Lung (tissue), 12 donors: ENCODE data around the gene CTDNEP1. TPM values are rescaled to one million over a fixed set of nuclear protein-coding genes. Genes with fewer than 3 reads are reported as not detected.
A peak's percentile ranks its signal among the peaks of the same experiment; 100 is the strongest.

Source experiments
- ATAC-seq: fragments of 200-7000 bp; cut with Tn5 transposase; one replicate; pipeline ENCODE4 v1.9.1; 2020; ENCODE audit warnings: moderate number of reproducible peaks; ENCODE audit not compliant: insufficient read depth, low FRiP score
- DNase-seq, 3 donors: peaks; one replicate each; pipeline ENCODE4 v3.0.0-alpha.2; 2013 to 2017
- H3K27ac ChIP-seq, 2 donors: one replicate each; pipeline ENCODE4 v1.5.1; 2013; ENCODE audit warnings: mild to moderate bottlenecking in 2 of 2, moderate library complexity in 2 of 2, control low read depth in 1 of 2, inconsistent platforms in 1 of 2, low read depth in 1 of 2, low read length in 1 of 2
- H3K27me3 ChIP-seq, 3 donors: one replicate each; pipeline ENCODE4 v1.5.1; 2013; ENCODE audit warnings: low read length in 2 of 3; ENCODE audit not compliant: control insufficient read depth in 3 of 3, insufficient read depth in 3 of 3
- H3K36me3 ChIP-seq, 4 donors: one replicate each; pipeline ENCODE4 v1.5.1; 2013; ENCODE audit warnings: low read length in 4 of 4, mild to moderate bottlenecking in 1 of 4, moderate library complexity in 1 of 4; ENCODE audit not compliant: control insufficient read depth in 4 of 4, insufficient read depth in 4 of 4
- H3K4me1 ChIP-seq, 5 donors: one replicate each; pipeline ENCODE4 v1.5.1; 2013; ENCODE audit warnings: low read length in 5 of 5, mild to moderate bottlenecking in 2 of 5, moderate library complexity in 1 of 5; ENCODE audit not compliant: control insufficient read depth in 5 of 5, insufficient read depth in 5 of 5
- H3K4me3 ChIP-seq: one replicate; pipeline ENCODE4 v1.5.1; 2013; ENCODE audit warnings: mild to moderate bottlenecking, control low read depth, moderate library complexity
- H3K9ac ChIP-seq, 2 donors: one replicate each; pipeline ENCODE4 v1.5.1; 2013; ENCODE audit warnings: low read length in 2 of 2, control low read depth in 1 of 2; ENCODE audit not compliant: insufficient read depth in 1 of 2
- H3K9me3 ChIP-seq, 4 donors: one replicate each; pipeline ENCODE4 v1.5.1; 2013; ENCODE audit warnings: low read length in 3 of 4, mild to moderate bottlenecking in 1 of 4, moderate library complexity in 1 of 4; ENCODE audit not compliant: control insufficient read depth in 4 of 4, insufficient read depth in 3 of 4
- CTCF ChIP-seq: IDR thresholded peaks from 2 replicates; pipeline ENCODE4 v1.5.1; 2012; ENCODE audit warnings: mild to moderate bottlenecking; ENCODE audit errors: control extremely low read depth, extremely low read depth
- WGBS, 2 donors: extraction: QIAGEN DNeasy Blood & Tissue Kit; methylation state at CpG; one replicate each; pipeline ENCODE4 v1.1.7; 2013; 5-methylcytosine and 5-hydroxymethylcytosine counted together
- polyA plus RNA-seq, 2 donors: library from polyadenylated mRNA; stranded (reverse); fragments of 200-250 nt; gene quantifications; one replicate each; pipeline ENCODE4 v1.2.1, GENCODE V29; 2013
- total RNA-seq, 2 donors: library from RNA; depleted of rRNA in 1 of 2; stranded (reverse); fragments of >200 nt in 1 of 2; gene quantifications; one replicate each; pipeline ENCODE4 v1.2.1, GENCODE V29; 2014 to 2021
- donor health status: control.
- donor health status: control.
- donor health status: Bipolar disorder and iron deficiency.
- donor health status: healthy.
- donor health status: DM: yes; HTN: yes; CAD: no.

CTDNEP1 gene
- total and polyA plus RNA-seq, 4 donors: 72.5 to 126 (median 90.3) TPM

- Histone ChIP-seq H3K27me3 (no peaks in the 10 kb centered on the region), H3K27ac (no peak overlapping the region), H3K36me3 (no peaks in the 10 kb centered on the region), H3K9ac (peak overlapping the region in 1 of 2 donors; percentile 11), H3K4me3 (peak overlapping the region; percentile 34), H3K9me3 (no peaks in the 10 kb centered on the region), H3K4me1 (peaks cover 6 to 53% (median 15%) of the 10 kb centered on the region in 5 donors)
- WGBS, 2 donors: 3 to 4% methylated on average over 15 of the region's 15 CpGs
- ATAC-seq (no peak), DNase-seq (peak; percentile 93 to 97 (median 94))
- no peak for TF ChIP-seq CTCF
Measured at GRCh38 chr17:7213895-7214299, 37.6 kb downstream of the CTDNEP1 start.

GRCh38 chr17:7211491-7212273, 39.9 kb downstream of the CTDNEP1 start:
- DNase-seq: peak in 1 of 3 donors; percentile 37
- no peaks in the 10 kb centered on the region for H3K36me3 ChIP-seq
- H3K27me3 ChIP-seq: no peaks in the 10 kb centered on the region
- H3K4me1 ChIP-seq: peaks cover 0 to 40% (median 7%) of the 10 kb centered on the region in 5 donors
- H3K4me3 ChIP-seq: no peak overlapping the region
- ATAC-seq: no peak
- no peak overlapping the region for H3K27ac ChIP-seq
- TF ChIP-seq CTCF: no peak
- no peaks in the 10 kb centered on the region for H3K9me3 ChIP-seq
- H3K9ac ChIP-seq: peak overlapping the region in 1 of 2 donors; percentile 64
- WGBS, 2 donors: 47 to 77% methylated on average over 27 of the region's 37 CpGs

GRCh38 chr17:7208754-7209460, 42.6 kb downstream of the CTDNEP1 start:
- TF ChIP-seq CTCF: no peak
- peak in 1 of 3 donors; percentile 42 for DNase-seq
- Histone ChIP-seq H3K4me3 (no peak overlapping the region), H3K36me3 (no peaks in the 10 kb centered on the region), H3K4me1 (peaks cover 0 to 31% (median 7%) of the 10 kb centered on the region in 5 donors), H3K27ac (no peak overlapping the region), H3K27me3 (no peaks in the 10 kb centered on the region), H3K9ac (no peak overlapping the region), H3K9me3 (no peaks in the 10 kb centered on the region)
- 91 to 96% methylated on average over 9 of the region's 9 CpGs for WGBS, 2 donors
- no peak for ATAC-seq
